ENCODE measurements around the gene CYB561D1.

CYB561D1 gene

DNA sequence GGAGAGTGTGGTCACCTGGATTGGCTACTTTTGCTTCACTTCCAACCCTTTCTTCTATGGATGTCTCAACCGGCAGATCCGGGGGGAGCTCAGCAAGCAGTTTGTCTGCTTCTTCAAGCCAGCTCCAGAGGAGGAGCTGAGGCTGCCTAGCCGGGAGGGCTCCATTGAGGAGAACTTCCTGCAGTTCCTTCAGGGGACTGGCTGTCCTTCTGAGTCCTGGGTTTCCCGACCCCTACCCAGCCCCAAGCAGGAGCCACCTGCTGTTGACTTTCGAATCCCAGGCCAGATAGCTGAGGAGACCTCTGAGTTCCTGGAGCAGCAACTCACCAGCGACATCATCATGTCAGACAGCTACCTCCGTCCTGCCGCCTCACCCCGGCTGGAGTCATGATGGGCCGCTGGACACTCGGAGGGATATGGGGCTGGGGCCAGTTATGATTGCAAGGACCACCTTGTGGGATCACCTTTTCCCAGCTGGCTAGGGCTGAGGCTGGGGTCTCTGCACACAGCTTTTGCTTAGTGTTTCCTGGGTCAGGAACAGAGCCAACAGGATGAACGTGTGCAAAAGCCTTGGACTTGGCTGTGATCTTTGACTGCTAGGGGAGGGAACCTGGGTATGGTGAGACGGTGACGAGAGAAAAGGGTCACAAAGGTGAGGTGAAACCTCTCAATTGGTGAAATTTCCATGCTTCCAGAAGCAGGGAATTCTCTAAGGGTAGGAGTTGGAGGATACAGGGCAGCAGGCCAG, 50.3 kb downstream of the CYB561D1 start:
- in situ Hi-C loops (cut with HindIII; ENCODE audit: low sequenced_read_pairs): loop anchor here (25.0 kb wide), 1 partner anchor 218 kb away; the partner anchor contains the start of gene EPS8L3

DNA sequence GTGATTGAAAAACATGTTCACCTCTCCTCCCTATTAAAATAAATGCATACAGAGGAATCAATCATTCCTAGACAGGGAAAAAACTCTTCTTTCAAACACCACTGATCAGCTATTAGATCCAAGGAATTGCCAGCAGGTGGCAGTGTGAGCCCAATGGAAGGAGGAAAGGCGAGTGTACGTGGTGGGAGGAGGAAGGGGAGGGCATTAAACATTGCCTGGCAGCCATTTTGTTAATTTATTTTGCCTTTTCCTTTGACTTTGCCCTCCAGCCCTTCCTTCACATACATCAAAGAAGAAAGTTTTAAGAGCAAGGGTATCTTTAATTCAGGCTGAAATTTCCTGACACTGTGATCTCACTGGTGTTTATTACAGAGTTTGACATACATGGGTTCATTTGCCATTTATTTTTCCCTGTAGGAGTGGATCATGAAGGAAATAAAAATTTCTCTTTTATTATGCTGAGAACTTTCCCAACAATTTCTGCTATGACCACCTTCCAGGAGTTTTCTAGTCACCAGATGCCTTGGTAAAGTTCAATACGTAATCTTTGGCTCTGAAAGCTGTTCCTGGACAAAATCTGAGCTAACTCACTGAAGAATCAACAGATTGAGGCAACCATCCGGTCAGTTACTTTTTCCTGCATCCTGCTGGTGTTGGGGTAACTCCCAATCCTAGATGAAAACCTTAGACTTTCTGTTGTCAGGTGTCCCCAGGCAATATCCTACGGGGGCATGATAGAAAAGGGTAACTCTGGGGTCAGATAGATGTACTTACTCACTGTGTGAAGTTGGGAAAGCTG, 52.6 kb downstream of the CYB561D1 start:
- in situ Hi-C loops (cut with HindIII; ENCODE audit: low sequenced_read_pairs): loop anchor here (25.0 kb wide), 1 partner anchor 216 kb away; the partner anchor contains the start of gene EPS8L3

DNA sequence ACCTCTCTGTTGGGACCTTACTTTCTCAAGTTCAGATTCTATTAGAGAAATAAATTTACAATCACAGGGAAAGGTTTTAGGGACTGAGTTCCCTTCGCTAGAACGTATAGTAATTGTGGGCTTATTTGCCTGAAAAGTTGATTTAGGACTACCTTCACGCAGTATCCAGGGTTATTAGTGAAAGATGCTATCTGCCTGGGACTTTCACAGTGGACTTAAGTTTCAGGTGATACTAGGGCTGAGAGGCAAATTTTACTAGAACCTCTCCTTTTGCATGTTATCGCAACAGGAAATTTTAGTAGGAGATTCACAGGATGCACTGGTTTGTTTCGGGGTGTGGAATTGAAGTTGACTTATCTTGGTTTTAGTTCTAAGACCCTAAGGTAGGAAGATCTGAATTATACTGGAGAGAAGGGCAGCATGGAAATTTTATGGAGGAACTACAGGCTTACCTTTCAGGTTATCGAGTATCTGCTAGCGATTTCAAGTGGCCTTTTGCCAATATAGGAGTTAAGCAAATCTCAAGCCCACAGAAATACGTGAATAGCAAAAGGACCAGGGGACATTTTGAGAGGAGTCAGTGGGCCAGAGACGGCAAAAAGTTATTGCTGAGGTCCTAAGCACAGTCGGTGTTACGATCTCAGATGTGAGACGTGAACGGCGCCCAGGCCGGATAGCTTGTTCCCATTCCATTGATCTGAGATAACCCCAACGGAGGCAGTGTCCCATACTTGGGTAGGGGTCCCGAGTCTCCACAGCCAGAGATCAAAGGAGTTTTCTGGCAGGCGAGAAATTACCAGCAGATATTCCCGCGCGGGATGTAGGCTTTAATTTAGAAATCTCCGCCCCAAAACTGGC, 53.8 kb downstream of the CYB561D1 start:
- in situ Hi-C loops (cut with HindIII; ENCODE audit: low sequenced_read_pairs): loop anchor here (25.0 kb wide), 1 partner anchor 215 kb away; the partner anchor contains the start of gene EPS8L3

DNA sequence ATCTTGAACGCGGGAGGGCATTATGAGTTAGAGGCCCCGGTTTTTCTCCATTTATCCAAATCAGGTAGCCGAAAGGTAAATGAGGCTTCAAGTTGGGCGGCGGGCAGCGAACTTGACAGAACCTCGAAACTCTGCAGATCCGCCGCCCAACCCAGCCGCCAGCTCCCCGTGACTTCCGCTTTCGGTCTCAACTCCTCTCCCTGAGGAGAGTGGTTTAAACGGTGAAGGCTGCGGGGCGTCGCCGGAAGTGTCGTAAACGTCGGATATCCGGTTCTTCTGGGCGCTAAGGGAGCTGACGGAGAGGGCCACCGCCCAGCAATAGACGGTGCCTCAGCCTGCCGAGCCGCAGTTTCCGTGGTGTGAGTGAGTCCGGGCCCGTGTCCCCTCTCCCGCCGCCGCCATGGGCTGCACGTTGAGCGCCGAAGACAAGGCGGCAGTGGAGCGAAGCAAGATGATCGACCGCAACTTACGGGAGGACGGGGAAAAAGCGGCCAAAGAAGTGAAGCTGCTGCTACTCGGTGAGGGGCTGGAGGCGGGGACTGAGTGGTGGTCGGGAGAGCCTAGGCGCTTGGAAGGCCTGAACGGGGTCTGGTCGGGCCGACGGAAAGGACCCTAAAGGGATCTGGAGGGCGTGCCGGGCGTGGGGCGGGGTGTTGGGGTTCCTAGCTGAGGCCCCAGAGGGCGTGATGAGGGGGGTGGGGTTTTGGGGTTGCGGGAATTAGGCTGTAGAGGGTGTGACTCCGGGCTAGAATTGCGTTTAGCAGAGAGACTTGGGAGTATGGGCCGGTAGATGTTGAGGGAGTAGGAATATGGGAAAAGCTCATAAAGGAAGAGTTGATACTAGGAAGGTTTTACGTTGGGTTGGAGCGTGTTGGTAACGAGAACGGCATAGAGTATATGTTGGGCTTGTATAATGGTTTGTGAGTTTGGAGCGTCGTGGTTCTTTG, 54.7 kb downstream of the CYB561D1 start, which contains the start of gene GNAI3:
TSS of gene GNAI3 (plus strand) at position 295 of the 947 bp plus-strand sequence. CDS start at position 401, 106 bp downstream.
- in situ Hi-C loops (cut with HindIII; ENCODE audit: low sequenced_read_pairs): loop anchor here (25.0 kb wide), 1 partner anchor 214 kb away; the partner anchor contains the start of gene EPS8L3

All from endothelial cell of hepatic sinusoid (primary cell).